ENCODE data around the gene CTTNBP2.
A peak's percentile ranks its signal among the peaks of the same experiment; 100 is the strongest.
"Not testable (repeated sequence)": the region's sequence is repeated elsewhere in the genome, so short reads cannot be mapped to it uniquely, and the experiment has no call there.

CTTNBP2 gene

GRCh38 chr7:117737926-117738325, 135.3 kb downstream of the CTTNBP2 start:
- no peak for DNase-seq

- no peak for DNase-seq
Observed at GRCh38 chr7:117731455-117731854, 141.8 kb downstream of the CTTNBP2 start.

- no peak for DNase-seq
Observed at GRCh38 chr7:117730390-117730789, 142.9 kb downstream of the CTTNBP2 start.

- DNase-seq, result no peak
Observed at GRCh38 chr7:117728890-117729624, 144.2 kb downstream of the CTTNBP2 start.

GRCh38 chr7:117724898-117725297, 148.3 kb downstream of the CTTNBP2 start:
- no peak for DNase-seq

- no peak for DNase-seq
Observed at GRCh38 chr7:117719377-117719776, 153.9 kb downstream of the CTTNBP2 start.

- peak; percentile 25 for DNase-seq
Observed at GRCh38 chr7:117718116-117718835, 155.0 kb downstream of the CTTNBP2 start.

- DNase-seq, result no peak
Observed at GRCh38 chr7:117717357-117717756, 155.9 kb downstream of the CTTNBP2 start.

- DNase-seq, result no peak
Observed at GRCh38 chr7:117716707-117717299, 156.4 kb downstream of the CTTNBP2 start.

- DNase-seq, result peak; percentile 48
Observed at GRCh38 chr7:117715784-117716445, 157.3 kb downstream of the CTTNBP2 start.

GRCh38 chr7:117711556-117711955, 161.7 kb downstream of the CTTNBP2 start:
- DNase-seq, result no peak

- not testable (repeated sequence) for DNase-seq
Observed at GRCh38 chr7:117708173-117708572, 165.1 kb downstream of the CTTNBP2 start.

GRCh38 chr7:117707080-117707479, 166.2 kb downstream of the CTTNBP2 start:
- DNase-seq, result no peak

- DNase-seq, result no peak
Observed at GRCh38 chr7:117706210-117706609, 167.0 kb downstream of the CTTNBP2 start.

- DNase-seq, result no peak
Observed at GRCh38 chr7:117705630-117706029, 167.6 kb downstream of the CTTNBP2 start.

- DNase-seq, result no peak
Observed at GRCh38 chr7:117704063-117704462, 169.2 kb downstream of the CTTNBP2 start.

GRCh38 chr7:117698018-117698417, 175.2 kb downstream of the CTTNBP2 start:
- no peak for DNase-seq

- DNase-seq, result no peak
Observed at GRCh38 chr7:117692338-117692737, 180.9 kb downstream of the CTTNBP2 start.

- no peak for DNase-seq
Observed at GRCh38 chr7:117690147-117690546, 183.1 kb downstream of the CTTNBP2 start.

GRCh38 chr7:117689406-117689805, 183.8 kb downstream of the CTTNBP2 start:
- no peak for DNase-seq

- DNase-seq, result no peak
Observed at GRCh38 chr7:117688126-117688525, 185.1 kb downstream of the CTTNBP2 start.

GRCh38 chr7:117686311-117686935, 186.8 kb downstream of the CTTNBP2 start:
- no peak for DNase-seq

GRCh38 chr7:117685795-117686194, 187.4 kb downstream of the CTTNBP2 start:
- no peak for DNase-seq
